Measurements from ENCODE around the gene CDK6.
"Not testable (repeated sequence)": the region's sequence is repeated elsewhere in the genome, so short reads cannot be mapped to it uniquely, and the experiment has no call there.

The CDK6 gene

GRCh38 chr7:92757311-92757910, 79.0 kb downstream of the CDK6 start:
- not testable (repeated sequence) for DNase-seq

DNA sequence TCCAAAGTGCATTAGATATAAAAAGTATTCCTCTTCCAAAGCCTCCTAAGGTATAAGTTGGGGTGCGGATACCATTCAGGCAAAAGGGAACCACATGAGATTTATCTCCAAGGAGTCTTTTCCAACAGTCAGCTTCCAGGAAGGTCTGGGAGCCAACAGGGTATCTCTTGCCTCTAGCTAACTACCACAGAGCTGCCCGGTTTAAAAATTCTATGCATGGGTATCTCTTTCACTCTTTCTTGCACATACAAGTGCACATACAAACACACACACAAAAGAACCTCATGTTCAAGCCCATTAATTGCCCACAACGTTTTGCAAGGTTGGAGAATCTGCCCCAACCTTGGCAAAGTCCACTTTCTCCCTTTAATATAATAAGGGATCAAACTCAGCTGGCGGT, 80.7 kb downstream of the CDK6 start:
- DNase-seq: no peak

DNA sequence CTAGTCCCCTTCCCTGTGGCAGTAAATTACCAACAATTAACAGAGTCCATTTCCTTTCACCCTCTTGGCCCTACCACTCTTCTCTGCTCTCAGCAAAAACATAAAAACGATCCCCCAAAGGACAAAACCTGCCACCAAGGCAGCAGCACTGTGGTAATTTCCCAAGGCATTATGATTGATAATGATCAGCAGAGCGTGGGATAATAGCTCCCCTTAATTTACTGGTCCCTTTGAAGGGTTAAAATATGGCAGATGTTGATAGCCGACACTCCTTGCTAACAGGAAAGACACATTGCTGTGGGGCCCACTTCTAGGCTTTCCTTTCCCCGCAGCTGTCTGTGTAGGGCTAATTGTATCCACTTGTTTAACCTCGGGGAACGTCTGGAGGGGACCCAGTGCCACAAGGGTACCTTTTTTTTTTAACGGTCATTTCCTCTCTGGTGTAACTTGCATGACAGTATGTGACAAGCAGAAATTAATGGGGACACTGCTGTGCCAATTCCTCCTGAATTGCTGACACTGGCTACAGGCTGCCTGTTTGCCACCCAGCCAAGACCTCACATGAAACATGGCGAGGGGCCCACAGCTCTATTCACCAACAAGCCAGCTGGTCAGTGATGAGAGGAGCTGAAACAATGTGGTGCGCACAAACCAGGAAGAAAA, 81.3 kb downstream of the CDK6 start:
- DNase-seq: no peak

- no peak for DNase-seq
Observed at GRCh38 chr7:92753614-92754013, 82.8 kb downstream of the CDK6 start.

- DNase-seq: no peak
Observed at GRCh38 chr7:92751902-92752901, 84.2 kb downstream of the CDK6 start.

GRCh38 chr7:92750946-92751345, 85.4 kb downstream of the CDK6 start:
- DNase-seq: no peak

DNA sequence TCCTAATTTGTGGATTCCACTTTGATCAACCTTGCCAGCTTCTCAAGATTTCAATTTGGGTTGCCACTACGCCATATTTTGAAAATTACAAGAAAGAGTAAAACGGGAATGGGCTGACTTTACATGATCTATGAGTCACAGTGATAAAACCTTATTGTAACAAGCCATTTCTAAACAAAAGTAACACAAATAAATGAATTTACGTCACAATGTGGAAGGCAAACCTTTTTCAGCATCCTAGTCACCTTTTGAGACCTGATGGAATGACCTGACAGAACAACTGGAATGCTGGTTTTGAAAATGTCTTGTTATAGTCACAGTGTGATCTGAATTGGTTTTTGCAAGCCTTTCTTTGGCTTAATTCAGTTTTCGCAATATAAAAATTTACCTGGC, 85.9 kb downstream of the CDK6 start:
- DNase-seq: no peak

DNA sequence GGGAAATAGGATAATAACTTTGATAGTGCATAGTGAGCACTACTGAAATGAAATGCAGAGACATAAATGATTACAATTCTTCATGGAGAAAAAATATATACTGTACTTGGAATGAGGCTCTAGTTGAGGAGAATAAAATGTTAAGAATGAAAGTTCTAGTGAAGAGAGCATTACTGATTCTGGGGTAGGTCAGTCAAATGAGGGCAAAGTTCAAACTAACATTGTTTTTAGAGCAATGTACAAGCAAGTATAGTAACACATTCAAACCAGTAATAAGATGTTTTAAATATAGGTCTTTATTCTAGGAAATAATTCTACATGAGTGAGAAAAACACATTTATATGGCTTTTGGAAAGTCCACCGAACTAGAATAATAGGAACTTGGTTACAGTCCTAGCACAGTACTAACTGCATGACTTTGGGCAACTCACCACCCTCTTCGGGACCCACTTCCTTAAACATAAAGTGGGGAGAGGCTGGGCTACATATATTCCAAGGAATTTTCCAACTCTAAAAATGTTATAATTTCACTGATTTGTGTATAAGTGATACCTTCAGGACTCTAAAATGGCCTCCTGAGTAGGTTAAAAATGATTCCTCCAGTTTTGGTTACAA, 86.4 kb downstream of the CDK6 start:
- no peak for DNase-seq

GRCh38 chr7:92749327-92749755, 87.0 kb downstream of the CDK6 start:
- no peak for DNase-seq

- no peak for DNase-seq
Observed at GRCh38 chr7:92748495-92748894, 87.9 kb downstream of the CDK6 start.

GRCh38 chr7:92747041-92747835, 89.1 kb downstream of the CDK6 start:
- DNase-seq: no peak

GRCh38 chr7:92745241-92745640, 91.1 kb downstream of the CDK6 start:
- no peak for DNase-seq

GRCh38 chr7:92744180-92744579, 92.2 kb downstream of the CDK6 start:
- not testable (repeated sequence) for DNase-seq

DNA sequence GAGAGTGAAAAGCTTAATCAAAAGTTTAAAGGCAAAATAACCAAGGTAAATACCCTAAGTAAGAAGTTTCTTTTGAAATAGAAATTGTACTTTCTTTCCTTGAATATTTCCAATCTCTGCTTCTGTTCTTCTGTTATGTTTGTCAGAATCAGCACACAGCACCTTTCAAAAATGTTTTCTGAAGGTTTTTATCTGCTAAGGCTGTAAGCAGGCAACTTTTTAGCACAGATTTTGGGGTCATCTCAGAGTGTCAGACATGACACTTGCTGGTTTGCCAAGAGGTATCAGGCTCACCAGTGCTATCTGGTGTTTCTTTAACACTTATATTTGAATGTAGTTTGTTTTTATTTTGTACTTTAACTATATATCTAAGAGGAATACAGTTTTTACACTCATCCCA, 94.2 kb downstream of the CDK6 start:
- no peak for DNase-seq

DNA sequence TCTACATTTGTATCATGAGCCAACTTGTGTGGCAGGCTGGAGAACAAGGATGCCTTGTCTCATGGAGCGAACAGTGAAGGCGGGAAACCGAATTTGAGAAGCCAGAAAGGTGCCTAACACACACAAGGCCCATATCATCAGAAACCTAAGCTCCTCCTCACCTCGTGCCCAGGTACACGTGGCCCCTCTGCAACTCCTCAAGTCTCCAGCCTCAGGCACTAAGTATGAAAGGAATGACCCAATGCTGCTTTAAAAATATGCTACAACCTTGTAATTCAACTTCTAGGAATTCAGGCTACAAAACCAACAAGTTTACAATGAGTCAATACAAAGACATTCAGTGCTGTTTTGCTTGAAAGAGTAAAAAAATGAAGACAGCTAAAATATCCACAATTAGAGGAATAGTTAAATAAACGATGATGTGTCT, 95.7 kb downstream of the CDK6 start:
- DNase-seq: no peak

GRCh38 chr7:92740134-92740533, 96.2 kb downstream of the CDK6 start:
- no peak for DNase-seq

GRCh38 chr7:92739091-92739490, 97.3 kb downstream of the CDK6 start:
- DNase-seq: no peak

DNA sequence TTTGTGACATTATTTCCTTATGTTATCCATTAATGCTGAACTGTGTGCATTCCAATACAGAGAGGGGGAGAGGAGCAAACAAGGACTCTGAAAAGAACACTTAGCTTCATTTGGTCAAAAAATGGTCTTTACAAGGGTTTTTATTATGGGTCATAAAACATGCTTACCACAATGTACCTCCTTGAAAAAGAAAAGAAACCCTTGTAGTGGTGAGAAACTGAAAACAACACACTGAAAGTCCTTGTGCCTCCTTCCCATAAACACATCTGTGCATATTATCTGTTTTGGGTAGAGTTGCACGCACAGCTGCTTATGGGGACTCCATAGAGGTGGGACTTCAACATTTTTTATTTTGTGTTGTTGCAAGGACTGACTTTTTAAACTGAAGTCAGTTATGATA, 98.7 kb downstream of the CDK6 start:
- no peak for DNase-seq

DNA sequence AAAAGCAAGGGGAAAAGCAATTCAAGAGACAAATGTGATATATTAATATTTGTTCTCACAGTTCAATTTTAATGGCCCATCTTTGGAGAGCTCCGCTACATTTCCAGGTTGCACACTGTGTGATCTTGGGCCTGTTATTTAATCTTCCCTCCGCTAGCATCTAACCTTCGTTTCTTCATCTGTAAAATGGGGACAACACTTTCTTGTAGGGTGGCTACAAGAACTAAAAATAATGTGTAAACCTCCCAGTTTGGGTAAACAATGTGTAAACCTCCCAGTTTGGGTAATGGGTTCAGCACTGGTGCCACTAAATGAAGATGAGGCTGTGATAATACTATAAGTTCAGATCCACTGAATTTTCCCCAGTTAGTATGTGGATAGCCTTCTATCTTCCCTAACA, 99.5 kb downstream of the CDK6 start:
- DNase-seq: no peak

- no peak for DNase-seq
Observed at GRCh38 chr7:92735707-92736106, 100.7 kb downstream of the CDK6 start.

DNA sequence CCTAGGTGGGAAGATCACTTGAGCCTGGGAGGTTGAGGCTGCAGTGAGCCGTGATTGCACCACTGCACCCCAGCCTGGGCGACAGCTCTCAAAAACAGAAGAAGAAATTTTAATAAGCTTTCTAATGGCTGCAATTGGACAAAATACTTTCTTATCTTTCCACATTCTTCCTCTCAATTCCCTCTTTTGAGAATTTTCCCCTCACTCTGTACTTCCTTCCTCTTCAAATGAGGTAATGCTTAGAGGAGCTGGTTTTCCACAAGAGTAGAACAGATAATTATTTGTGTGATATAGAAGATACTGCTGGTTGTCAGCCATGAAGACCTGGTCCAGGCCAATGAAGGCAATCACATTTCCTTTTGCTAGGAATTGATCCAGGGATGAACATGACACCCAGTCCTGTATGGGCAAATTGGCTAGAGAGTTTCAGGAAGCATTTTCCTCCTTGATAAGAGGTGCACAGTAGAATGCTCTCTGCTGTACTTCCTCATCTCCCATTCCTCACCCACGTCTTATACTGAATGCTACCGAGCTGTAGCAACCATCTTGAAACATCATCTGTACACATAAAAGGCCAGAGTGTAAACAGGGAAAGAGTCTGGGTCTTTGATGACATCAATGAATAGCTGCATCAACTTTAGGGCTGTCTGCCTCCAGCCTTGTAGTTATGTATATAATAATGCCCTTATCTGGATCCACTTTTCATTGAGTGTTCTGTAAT, 103.9 kb downstream of the CDK6 start:
- no peak for DNase-seq

Data from T-helper 1 cell (primary cell).